ENCODE results near the gene TEAD4. TPM values are rescaled to one million over a fixed set of nuclear protein-coding genes. Genes with fewer than 3 reads are reported as not detected.

The TEAD4 gene
- total RNA-seq, 1 experiment from 2014 or later: 33.8 TPM

GRCh38 chr12:3016191-3016590 lies 57.0 kb downstream of the TEAD4 start:
- no peak for TF ChIP-seq CTCF (IDR thresholded peaks at IDR 0.05; ENCODE audit: unreplicated experiment)
- Mint-ChIP-seq H3K4me3 (ENCODE audit: unreplicated experiment) (no peak overlapping the region), H3K9me3 (ENCODE audit: unreplicated experiment) (no peaks in the 10 kb centered on the region), H3K36me3 (ENCODE audit: insufficient read depth, unreplicated experiment) (peaks cover 15% of the 10 kb centered on the region), H3K4me1 (ENCODE audit: insufficient read depth, unreplicated experiment) (no peaks in the 10 kb centered on the region), H3K27me3 (ENCODE audit: insufficient read depth, unreplicated experiment) (no peaks in the 10 kb centered on the region), H3K27ac (ENCODE audit: low read depth, unreplicated experiment) (no peak overlapping the region)
- DNase-seq (ENCODE audit: unreplicated experiment): no peak
- no TSS peak for BruUV-seq (replicated peaks)
- ChIA-PET POLR2A (no interaction called here), CTCF (interaction anchor here (0.6 to 0.8 kb wide), 2 partner anchors 26 to 82 kb away, joined by 3 to 5 read pairs; no protein-coding TSS in a partner anchor)
- intact Hi-C loops (cut with micrococcal nuclease): no loop called here

GRCh38 chr12:3017281-3017680 lies 58.1 kb downstream of the TEAD4 start:
- CTCF ChIA-PET: interaction anchor here (1.0 kb wide), 1 partner anchor 16 kb away, joined by 3 read pairs; no protein-coding TSS in a partner anchor
- no peak for DNase-seq (ENCODE audit: unreplicated experiment)
- TF ChIP-seq CTCF (IDR thresholded peaks at IDR 0.05; ENCODE audit: unreplicated experiment): no peak
- BruUV-seq (replicated peaks): no TSS peak
- peaks cover 19% of the 10 kb centered on the region for H3K36me3 Mint-ChIP-seq (ENCODE audit: insufficient read depth, unreplicated experiment)
- no peaks in the 10 kb centered on the region for H3K9me3 Mint-ChIP-seq (ENCODE audit: unreplicated experiment)
- no peaks in the 10 kb centered on the region for H3K4me1 Mint-ChIP-seq (ENCODE audit: insufficient read depth, unreplicated experiment)
- POLR2A ChIA-PET: no interaction called here
- intact Hi-C loops (cut with micrococcal nuclease): no loop called here
- no peaks in the 10 kb centered on the region for H3K27me3 Mint-ChIP-seq (ENCODE audit: insufficient read depth, unreplicated experiment)
- H3K27ac Mint-ChIP-seq (ENCODE audit: low read depth, unreplicated experiment): no peak overlapping the region
- no peak overlapping the region for H3K4me3 Mint-ChIP-seq (ENCODE audit: unreplicated experiment)

- Mint-ChIP-seq H3K9me3 (ENCODE audit: unreplicated experiment) (no peaks in the 10 kb centered on the region), H3K4me3 (ENCODE audit: unreplicated experiment) (no peak overlapping the region), H3K27ac (ENCODE audit: low read depth, unreplicated experiment) (no peak overlapping the region), H3K36me3 (ENCODE audit: insufficient read depth, unreplicated experiment) (peaks cover 13% of the 10 kb centered on the region), H3K27me3 (ENCODE audit: insufficient read depth, unreplicated experiment) (no peaks in the 10 kb centered on the region), H3K4me1 (ENCODE audit: insufficient read depth, unreplicated experiment) (no peaks in the 10 kb centered on the region)
- intact Hi-C loops (cut with micrococcal nuclease): no loop called here
- DNase-seq (ENCODE audit: unreplicated experiment): no peak
- BruUV-seq (replicated peaks): no TSS peak
- POLR2A ChIA-PET: interaction anchor here (0.6 kb wide), 1 partner anchor 112 kb away, joined by 3 read pairs; no protein-coding TSS in a partner anchor
- CTCF ChIA-PET: interaction anchor here (0.6 kb wide), 1 partner anchor 24 kb away, joined by 3 read pairs; no protein-coding TSS in a partner anchor
- TF ChIP-seq CTCF (IDR thresholded peaks at IDR 0.05; ENCODE audit: unreplicated experiment): no peak
These were observed 59.2 kb downstream of the TEAD4 start for GRCh38 chr12:3018284-3019004.

- intact Hi-C loops (cut with micrococcal nuclease): no loop called here
- H3K4me1 Mint-ChIP-seq (ENCODE audit: insufficient read depth, unreplicated experiment): no peaks in the 10 kb centered on the region
- peak overlapping the region; percentile 67 for H3K27ac Mint-ChIP-seq (ENCODE audit: low read depth, unreplicated experiment)
- H3K27me3 Mint-ChIP-seq (ENCODE audit: insufficient read depth, unreplicated experiment): no peaks in the 10 kb centered on the region
- no TSS peak for BruUV-seq (replicated peaks)
- CTCF ChIA-PET: no interaction called here
- TF ChIP-seq CTCF (IDR thresholded peaks at IDR 0.05; ENCODE audit: unreplicated experiment): no peak
- no peaks in the 10 kb centered on the region for H3K9me3 Mint-ChIP-seq (ENCODE audit: unreplicated experiment)
- peaks cover 12% of the 10 kb centered on the region for H3K36me3 Mint-ChIP-seq (ENCODE audit: insufficient read depth, unreplicated experiment)
- DNase-seq (ENCODE audit: unreplicated experiment): no peak
- POLR2A ChIA-PET: interaction anchor here (0.6 kb wide), 1 partner anchor 113 kb away, joined by 3 read pairs; no protein-coding TSS in a partner anchor
- no peak overlapping the region for H3K4me3 Mint-ChIP-seq (ENCODE audit: unreplicated experiment)
These were observed 59.9 kb downstream of the TEAD4 start for GRCh38 chr12:3019005-3019680.
